Stimulated activated CD4-positive, alpha-beta T cell treated with anti-CD3 and anti-CD28 coated beads, Interleukin-1b, Interleukin-23, amount 100 ng/mL, for 4 hours (primary cell): ENCODE data around the gene KLC1.

Experiments used
- DNase-seq, 2 donors: peaks; one replicate each; pipeline ENCODE4 v3.0.0-alpha.2; 2020; ENCODE audit warnings: low read depth in 2 of 2

The KLC1 gene

GRCh38 chr14:103749860-103750259, 120.8 kb downstream of the KLC1 start:
- DNase-seq, result no peak
